Upper lobe of right lung (tissue), 1 donor: Measurements from ENCODE around the gene GUF1. TPM values are rescaled to one million over a fixed set of nuclear protein-coding genes. Genes with fewer than 3 reads are reported as not detected.

Experiments used
- ATAC-seq: fragments of 200-7000 bp; cut with Tn5 transposase; one replicate; pipeline ENCODE4 v1.9.1; 2020; ENCODE audit warnings: mild to moderate bottlenecking, moderate library complexity
- DNase-seq: peaks from one replicate; pipeline ENCODE4 v3.0.0-alpha.2; 2020
- H3K27ac ChIP-seq: fragments of 200-600 bp; one replicate; pipeline ENCODE4 v1.8.0; 2022
- H3K27me3 ChIP-seq: fragments of 200-600 bp; one replicate; pipeline ENCODE4 v1.8.0; 2022; ENCODE audit warnings: mild to moderate bottlenecking
- H3K36me3 ChIP-seq: fragments of 200-600 bp; one replicate; pipeline ENCODE4 v1.8.0; 2022
- H3K4me1 ChIP-seq: fragments of 200-600 bp; one replicate; pipeline ENCODE4 v1.8.0; 2022
- H3K4me3 ChIP-seq: fragments of 200-600 bp; one replicate; pipeline ENCODE4 v1.8.0; 2022; ENCODE audit warnings: mild to moderate bottlenecking
- H3K9me3 ChIP-seq: fragments of 200-600 bp; one replicate; pipeline ENCODE4 v1.8.0; 2022
- CTCF ChIP-seq: fragments of 200-600 bp; IDR thresholded peaks from one replicate; pipeline ENCODE4 v1.8.0; 2022; ENCODE audit warnings: antibody characterized with exemption
- intact Hi-C: fragments of 100-400 bp; cut with DNase I; formaldehyde crosslinking; loops from one replicate; pipeline ENCODE4 v1.11.0; 2022
- total RNA-seq: library from RNA; stranded (reverse); fragmentation: NEBNext Ultra II Directional; extraction: Animal tissue kit (Norgen Biotek cat#: 25700); gene quantifications from one replicate; pipeline ENCODE4 v1.2.1, GENCODE V29; 2021
- donor health status: DM: no; HTN: yes; CAD: no; lungs with severe emphysema.

GUF1 gene
- total RNA-seq, 1 donor from 2014 or later = 16.6 TPM

GRCh38 chr4:44646151-44646550 is 32.1 kb upstream of the GUF1 start:
- H3K36me3 ChIP-seq = no peaks in the 10 kb centered on the region
- no peak for TF ChIP-seq CTCF
- H3K27ac ChIP-seq = no peak overlapping the region
- no peaks in the 10 kb centered on the region for H3K27me3 ChIP-seq
- H3K4me3 ChIP-seq = no peak overlapping the region
- no peaks in the 10 kb centered on the region for H3K9me3 ChIP-seq
- DNase-seq (no peak), ATAC-seq (no peak)
- intact Hi-C loops = no loop called here
- no peaks in the 10 kb centered on the region for H3K4me1 ChIP-seq

- Histone ChIP-seq H3K4me3 (no peak within 1 kb of the TSS), H3K9me3 (no peaks in the 10 kb centered on the region), H3K4me1 (no peaks in the 10 kb centered on the region), H3K36me3 (no peaks in the 10 kb centered on the region), H3K27me3 (no peaks in the 10 kb centered on the region), H3K27ac (no peak within 1 kb of the TSS)
- ATAC-seq = no peak
- TF ChIP-seq CTCF = no peak
- no peak for DNase-seq
- intact Hi-C loops = no loop called here
These were observed 26.8 kb upstream of the GUF1 start, which contains the start of gene YIPF7 for GRCh38 chr4:44651425-44651824. Gene YIPF7 (minus strand): TSS chr4:44651625. CDS start chr4:44650100, 1,525 bp downstream.

DNA sequence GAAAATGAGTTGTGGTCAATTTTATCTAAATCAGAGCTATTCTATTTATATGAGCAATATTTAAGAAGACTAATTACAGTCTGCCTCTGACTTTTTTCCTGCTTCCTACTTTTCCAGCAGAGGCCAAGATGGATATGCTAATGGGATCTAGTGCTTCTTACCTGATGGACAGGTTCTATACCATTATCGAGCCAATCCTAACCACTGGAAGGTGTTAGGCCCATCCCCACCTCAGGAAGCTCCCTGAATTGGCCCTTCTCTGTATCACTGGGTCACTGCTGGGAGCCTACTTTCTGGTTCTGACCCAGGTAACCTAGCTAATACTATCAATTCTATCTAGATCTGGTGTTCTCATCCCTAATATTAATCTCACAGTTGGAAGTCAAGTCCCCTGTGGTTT is 26.2 kb upstream of the GUF1 start:
- no peak overlapping the region for H3K27ac ChIP-seq
- H3K36me3 ChIP-seq = no peaks in the 10 kb centered on the region
- no peak for DNase-seq
- no peaks in the 10 kb centered on the region for H3K9me3 ChIP-seq
- TF ChIP-seq CTCF = no peak
- intact Hi-C loops = no loop called here
- no peak overlapping the region for H3K4me3 ChIP-seq
- H3K4me1 ChIP-seq = no peaks in the 10 kb centered on the region
- no peak for ATAC-seq
- no peaks in the 10 kb centered on the region for H3K27me3 ChIP-seq

- no peak for TF ChIP-seq CTCF
- intact Hi-C loops = no loop called here
- H3K4me3 ChIP-seq = no peak overlapping the region
These were observed 17.8 kb upstream of the GUF1 start for GRCh38 chr4:44660396-44660795.

GRCh38 chr4:44661940-44662622 is 16.1 kb upstream of the GUF1 start:
- H3K36me3 ChIP-seq = no peaks in the 10 kb centered on the region
- ATAC-seq = no peak

More at GRCh38 chr4:44660396-44660795, 17.8 kb upstream of the GUF1 start:
- Histone ChIP-seq H3K9me3 (no peaks in the 10 kb centered on the region), H3K36me3 (no peaks in the 10 kb centered on the region), H3K4me1 (no peaks in the 10 kb centered on the region), H3K27ac (no peak overlapping the region), H3K27me3 (no peaks in the 10 kb centered on the region)
- ATAC-seq = no peak
- DNase-seq = no peak

More at GRCh38 chr4:44661940-44662622, 16.1 kb upstream of the GUF1 start:
- no peak for TF ChIP-seq CTCF
- no peak for DNase-seq
- intact Hi-C loops = no loop called here
- Histone ChIP-seq H3K27me3 (no peaks in the 10 kb centered on the region), H3K4me1 (no peaks in the 10 kb centered on the region), H3K9me3 (no peaks in the 10 kb centered on the region), H3K27ac (no peak overlapping the region), H3K4me3 (no peak overlapping the region)
